ENCODE data around the gene DSE.

Gene DSE

DNA sequence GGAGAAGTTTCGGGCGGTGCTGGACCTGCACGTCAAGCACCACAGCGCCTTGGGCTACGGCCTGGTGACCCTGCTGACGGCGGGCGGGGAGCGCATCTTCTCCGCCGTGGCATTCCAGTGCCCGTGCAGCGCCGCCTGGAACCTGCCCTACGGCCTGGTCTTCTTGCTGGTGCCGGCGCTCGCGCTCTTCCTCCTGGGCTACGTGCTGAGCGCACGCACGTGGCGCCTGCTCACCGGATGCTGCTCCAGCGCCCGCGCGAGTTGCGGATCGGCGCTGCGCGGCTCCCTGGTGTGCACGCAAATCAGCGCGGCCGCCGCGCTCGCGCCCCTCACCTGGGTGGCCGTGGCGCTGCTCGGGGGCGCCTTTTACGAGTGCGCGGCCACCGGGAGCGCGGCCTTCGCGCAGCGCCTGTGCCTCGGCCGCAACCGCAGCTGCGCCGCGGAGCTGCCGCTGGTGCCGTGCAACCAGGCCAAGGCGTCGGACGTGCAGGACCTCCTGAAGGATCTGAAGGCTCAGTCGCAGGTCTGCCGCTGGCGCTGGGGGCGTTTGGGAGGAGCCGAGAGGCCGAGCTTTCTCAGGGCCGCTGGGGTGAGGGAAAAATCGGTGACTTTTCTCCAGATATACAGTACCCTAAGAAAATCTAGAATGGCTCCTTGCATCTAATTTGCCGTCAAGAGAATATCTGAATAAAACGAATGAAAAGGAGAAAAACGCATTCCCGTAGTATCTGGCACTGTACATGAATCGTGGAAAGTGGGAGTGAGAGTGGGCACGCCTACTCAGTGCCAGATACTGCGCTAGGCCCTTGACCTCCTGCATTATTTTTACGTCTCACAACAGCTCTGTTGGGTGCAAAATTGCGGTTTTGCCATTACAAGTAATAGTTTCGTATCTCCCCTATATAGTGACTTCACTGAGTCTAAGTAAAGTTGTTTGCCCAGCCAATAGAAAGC is 91.5 kb downstream of the DSE start:
- in situ Hi-C loops (cut with MboI; ENCODE audit: low sequenced_read_pairs, unreplicated experiment), result no loop called here
- TF ChIP-seq CTCF (IDR thresholded peaks at IDR 0.05; ENCODE audit: borderline replicate concordance, control extremely low read depth, extremely low read depth, insufficient read depth, missing control alignments), result no peak
- peak; percentile 81 for DNase-seq (ENCODE audit: low spot score)

DNA sequence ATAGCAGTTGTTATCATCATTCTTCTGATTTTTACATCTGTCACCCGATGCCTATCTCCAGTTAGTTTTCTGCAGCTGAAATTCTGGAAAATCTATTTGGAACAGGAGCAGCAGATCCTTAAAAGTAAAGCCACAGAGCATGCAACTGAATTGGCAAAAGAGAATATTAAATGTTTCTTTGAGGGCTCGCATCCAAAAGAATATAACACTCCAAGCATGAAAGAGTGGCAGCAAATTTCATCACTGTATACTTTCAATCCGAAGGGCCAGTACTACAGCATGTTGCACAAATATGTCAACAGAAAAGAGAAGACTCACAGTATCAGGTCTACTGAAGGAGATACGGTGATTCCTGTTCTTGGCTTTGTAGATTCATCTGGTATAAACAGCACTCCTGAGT is 92.6 kb downstream of the DSE start:
- in situ Hi-C loops (cut with MboI; ENCODE audit: low sequenced_read_pairs, unreplicated experiment), result no loop called here
- DNase-seq (ENCODE audit: low spot score), result no peak
- TF ChIP-seq CTCF (IDR thresholded peaks at IDR 0.05; ENCODE audit: borderline replicate concordance, control extremely low read depth, extremely low read depth, insufficient read depth, missing control alignments), result no peak

GRCh38 chr6:116465246-116465645 is 94.5 kb downstream of the DSE start:
- no peak for DNase-seq (ENCODE audit: low spot score)
- TF ChIP-seq CTCF (IDR thresholded peaks at IDR 0.05; ENCODE audit: borderline replicate concordance, control extremely low read depth, extremely low read depth, insufficient read depth, missing control alignments), result no peak
- in situ Hi-C loops (cut with MboI; ENCODE audit: low sequenced_read_pairs, unreplicated experiment), result no loop called here

- in situ Hi-C loops (cut with MboI; ENCODE audit: low sequenced_read_pairs, unreplicated experiment), result no loop called here
- no peak for DNase-seq (ENCODE audit: low spot score)
- TF ChIP-seq CTCF (IDR thresholded peaks at IDR 0.05; ENCODE audit: borderline replicate concordance, control extremely low read depth, extremely low read depth, insufficient read depth, missing control alignments), result no peak
Observed at GRCh38 chr6:116467096-116467495, 96.3 kb downstream of the DSE start.

DNA sequence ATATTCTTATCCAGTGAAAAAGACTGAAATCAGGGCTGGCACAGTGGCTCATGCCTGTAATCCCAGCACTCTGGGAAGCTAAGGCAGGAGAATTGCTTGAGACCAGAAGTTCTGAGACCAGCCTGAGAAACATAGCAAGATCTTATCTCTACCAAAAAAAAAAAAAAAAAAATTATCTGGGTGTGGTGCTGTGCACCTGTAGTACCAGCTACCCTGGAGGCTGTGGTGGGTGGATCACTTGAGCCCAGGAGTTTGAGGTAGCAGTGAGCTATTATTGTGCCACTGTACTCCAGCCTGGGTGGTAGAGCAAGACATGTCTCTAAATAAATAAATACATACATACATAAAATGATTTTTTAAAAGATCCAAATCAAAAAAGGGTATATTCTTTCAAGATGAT is 96.8 kb downstream of the DSE start:
- in situ Hi-C loops (cut with MboI; ENCODE audit: low sequenced_read_pairs, unreplicated experiment), result no loop called here
- no peak for TF ChIP-seq CTCF (IDR thresholded peaks at IDR 0.05; ENCODE audit: borderline replicate concordance, control extremely low read depth, extremely low read depth, insufficient read depth, missing control alignments)
- no peak for DNase-seq (ENCODE audit: low spot score)

- TF ChIP-seq CTCF (IDR thresholded peaks at IDR 0.05; ENCODE audit: borderline replicate concordance, control extremely low read depth, extremely low read depth, insufficient read depth, missing control alignments), result no peak
- no peak for DNase-seq (ENCODE audit: low spot score)
- in situ Hi-C loops (cut with MboI; ENCODE audit: low sequenced_read_pairs, unreplicated experiment), result no loop called here
Observed at GRCh38 chr6:116468293-116468692, 97.5 kb downstream of the DSE start.

All from GM13976 (cell line).